Measurements from ENCODE around the gene SFRP5. TPM values are rescaled to one million over a fixed set of nuclear protein-coding genes. Genes with fewer than 3 reads are reported as not detected.

Gene SFRP5
- total and polyA plus RNA-seq, 10 donors, result 0.09 to 3.6 TPM; not detected in 8

DNA sequence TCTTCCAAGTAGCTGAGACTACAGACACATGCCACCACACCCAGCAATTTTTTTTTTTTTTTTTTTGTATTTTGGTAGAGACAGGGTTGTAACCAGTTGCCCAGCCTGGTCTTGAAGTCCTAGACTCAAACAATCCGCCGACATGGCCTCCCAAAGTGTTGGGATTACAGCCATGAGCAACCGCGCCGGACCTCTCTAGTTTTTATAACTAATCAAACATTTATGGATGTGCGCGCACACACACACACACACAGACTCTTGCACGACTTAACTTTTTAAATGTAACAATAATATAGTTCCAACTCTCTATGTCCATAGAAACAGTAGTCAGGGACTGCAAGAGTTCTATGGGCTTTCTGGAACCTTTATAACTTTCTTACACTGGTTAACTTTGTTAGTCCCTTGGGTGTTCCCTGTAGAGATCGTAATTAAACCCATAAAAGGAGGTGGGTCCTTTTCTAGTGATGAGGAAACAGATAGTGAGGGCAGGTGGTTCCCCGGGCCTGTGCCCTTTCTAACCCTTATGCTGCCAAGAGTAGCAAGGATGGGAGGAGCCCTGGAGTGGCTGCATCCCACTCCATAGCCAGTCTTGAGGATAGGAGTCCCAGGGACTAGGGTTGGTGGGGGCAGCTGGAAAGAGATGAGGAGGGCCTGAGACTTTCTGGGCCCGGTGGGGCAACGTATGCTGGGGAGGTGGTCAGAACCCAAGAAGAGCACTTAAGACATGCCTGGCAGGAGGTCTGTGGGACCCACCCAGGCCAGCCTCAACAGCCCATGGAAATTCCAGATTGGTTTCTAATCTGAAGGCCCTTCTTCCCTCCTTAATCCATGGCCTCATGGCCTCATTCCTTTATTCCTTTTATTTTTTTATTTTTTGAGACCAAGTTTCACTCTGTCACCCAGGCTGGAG, 49.7 kb downstream of the SFRP5 start:
- DNase-seq, result peak; percentile 30
- H3K9me3 ChIP-seq, result no peaks in the 10 kb centered on the region
- no peak overlapping the region for H3K4me3 ChIP-seq
- 79 to 88% (median 86%) methylated on average over 12 of the region's 12 CpGs for WGBS, 5 donors
- H3K27me3 ChIP-seq (replicated peaks in 1 of 7), result peaks cover 0 to 6% (median 0%) of the 10 kb centered on the region in 7 donors
- H3K4me1 ChIP-seq, result peaks cover 0 to 24% (median 14%) of the 10 kb centered on the region in 6 donors
- TF ChIP-seq POLR2AphosphoS5 (IDR thresholded peaks at IDR 0.05) (no peak), POLR2A (IDR thresholded peaks at IDR 0.05) (no peak)
- TF ChIP-seq, protein P1, sequence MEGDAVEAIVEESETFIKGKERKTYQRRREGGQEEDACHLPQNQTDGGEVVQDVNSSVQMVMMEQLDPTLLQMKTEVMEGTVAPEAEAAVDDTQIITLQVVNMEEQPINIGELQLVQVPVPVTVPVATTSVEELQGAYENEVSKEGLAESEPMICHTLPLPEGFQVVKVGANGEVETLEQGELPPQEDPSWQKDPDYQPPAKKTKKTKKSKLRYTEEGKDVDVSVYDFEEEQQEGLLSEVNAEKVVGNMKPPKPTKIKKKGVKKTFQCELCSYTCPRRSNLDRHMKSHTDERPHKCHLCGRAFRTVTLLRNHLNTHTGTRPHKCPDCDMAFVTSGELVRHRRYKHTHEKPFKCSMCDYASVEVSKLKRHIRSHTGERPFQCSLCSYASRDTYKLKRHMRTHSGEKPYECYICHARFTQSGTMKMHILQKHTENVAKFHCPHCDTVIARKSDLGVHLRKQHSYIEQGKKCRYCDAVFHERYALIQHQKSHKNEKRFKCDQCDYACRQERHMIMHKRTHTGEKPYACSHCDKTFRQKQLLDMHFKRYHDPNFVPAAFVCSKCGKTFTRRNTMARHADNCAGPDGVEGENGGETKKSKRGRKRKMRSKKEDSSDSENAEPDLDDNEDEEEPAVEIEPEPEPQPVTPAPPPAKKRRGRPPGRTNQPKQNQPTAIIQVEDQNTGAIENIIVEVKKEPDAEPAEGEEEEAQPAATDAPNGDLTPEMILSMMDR (IDR thresholded peaks at IDR 0.05 in 8 of 11, conservative IDR thresholded peaks at IDR 0.05 in 3 of 11), result no peak
- intact Hi-C loops (cut with DNase I; ENCODE audit: low total_unique reads), result no loop called here
- no peak overlapping the region for H3K27ac ChIP-seq
- no peaks in the 10 kb centered on the region for H3K36me3 ChIP-seq

DNA sequence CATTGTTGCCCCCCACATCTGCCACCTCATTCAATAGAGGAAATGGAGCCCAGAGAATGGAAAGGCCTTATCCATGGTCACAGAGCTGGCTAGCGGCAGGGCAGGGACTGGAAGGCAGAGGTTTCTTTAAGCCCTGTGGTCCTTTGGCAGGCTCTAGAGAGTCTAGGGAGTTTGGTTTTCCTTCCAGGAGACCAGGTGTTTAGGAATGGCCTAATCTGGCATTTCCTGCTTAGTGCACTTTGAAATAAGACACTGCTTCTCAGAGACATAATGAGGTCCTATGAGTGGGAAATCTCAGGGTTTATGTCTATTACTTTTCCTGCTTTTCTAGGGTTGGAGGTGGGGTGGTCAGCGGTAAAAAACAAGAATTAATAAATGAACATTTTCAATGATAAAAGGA, 52.2 kb downstream of the SFRP5 start:
- intact Hi-C loops (cut with DNase I; ENCODE audit: low total_unique reads), result no loop called here
- H3K27me3 ChIP-seq (replicated peaks in 1 of 7), result peaks cover 0 to 4% (median 0%) of the 10 kb centered on the region in 7 donors
- H3K4me3 ChIP-seq, result no peak overlapping the region
- H3K36me3 ChIP-seq, result no peaks in the 10 kb centered on the region
- no peak overlapping the region for H3K27ac ChIP-seq
- TF ChIP-seq, protein P1 (IDR thresholded peaks at IDR 0.05 in 8 of 11, conservative IDR thresholded peaks at IDR 0.05 in 3 of 11), result no peak
- TF ChIP-seq POLR2A (IDR thresholded peaks at IDR 0.05) (no peak), POLR2AphosphoS5 (IDR thresholded peaks at IDR 0.05) (no peak)
- 90 to 99% (median 96%) methylated on average over 1 to 2 of the region's 2 CpGs for whole genome bisulfite sequencing, 5 donors
- H3K9me3 ChIP-seq, result no peaks in the 10 kb centered on the region
- H3K4me1 ChIP-seq, result peaks cover 2 to 47% (median 26%) of the 10 kb centered on the region in 6 donors
- no peak for DNase-seq

DNA sequence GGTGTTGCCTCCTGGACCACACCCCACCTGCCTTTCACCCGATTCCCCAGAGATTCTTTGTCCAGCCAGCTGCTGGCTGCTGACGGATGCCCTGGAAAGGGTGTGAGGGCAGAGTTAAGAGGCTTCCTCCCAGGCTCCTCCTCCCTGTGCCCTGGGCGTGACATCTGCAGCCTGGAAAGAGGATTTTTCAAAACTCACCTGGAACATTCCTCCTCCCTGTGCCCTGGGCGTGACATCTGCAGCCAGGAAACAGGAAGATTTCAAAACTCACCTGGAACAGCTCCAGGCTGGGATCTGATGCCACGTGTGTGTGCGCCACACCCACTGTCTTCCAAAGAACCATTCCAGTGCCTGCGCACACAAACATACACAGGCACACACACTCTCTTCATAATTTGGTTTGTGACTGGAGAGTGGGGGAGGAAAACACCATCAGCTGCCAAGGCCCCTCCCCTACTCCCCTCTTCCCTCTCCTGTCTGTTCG, 53.1 kb downstream of the SFRP5 start:
- no peak overlapping the region for H3K4me3 ChIP-seq
- intact Hi-C loops (cut with DNase I; ENCODE audit: low total_unique reads), result no loop called here
- WGBS, 5 donors, result 46 to 72% (median 53%) methylated on average over 8 of the region's 8 CpGs

More for the DNA sequence above, 53.1 kb downstream of the SFRP5 start:
- DNase-seq, result peak; percentile 67
- peak overlapping the region in 2 of 8 donors; percentile 21 to 47 for H3K27ac ChIP-seq
- no peaks in the 10 kb centered on the region for H3K36me3 ChIP-seq
- no peaks in the 10 kb centered on the region for H3K9me3 ChIP-seq
- TF ChIP-seq POLR2A (IDR thresholded peaks at IDR 0.05) (no peak), POLR2AphosphoS5 (IDR thresholded peaks at IDR 0.05) (no peak)
- TF ChIP-seq, protein P1 (IDR thresholded peaks at IDR 0.05 in 8 of 11, conservative IDR thresholded peaks at IDR 0.05 in 3 of 11), result no peak
- H3K4me1 ChIP-seq, result peaks cover 2 to 55% (median 33%) of the 10 kb centered on the region in 6 donors
- H3K27me3 ChIP-seq (replicated peaks in 1 of 7), result peaks cover 0 to 11% (median 4%) of the 10 kb centered on the region in 7 donors

Data from spleen (tissue), 11 donors.